ENCODE data around the gene RAC2.
"Not testable (repeated sequence)": the region's sequence is repeated elsewhere in the genome, so short reads cannot be mapped to it uniquely, and the experiment has no call there.

Gene RAC2

DNA sequence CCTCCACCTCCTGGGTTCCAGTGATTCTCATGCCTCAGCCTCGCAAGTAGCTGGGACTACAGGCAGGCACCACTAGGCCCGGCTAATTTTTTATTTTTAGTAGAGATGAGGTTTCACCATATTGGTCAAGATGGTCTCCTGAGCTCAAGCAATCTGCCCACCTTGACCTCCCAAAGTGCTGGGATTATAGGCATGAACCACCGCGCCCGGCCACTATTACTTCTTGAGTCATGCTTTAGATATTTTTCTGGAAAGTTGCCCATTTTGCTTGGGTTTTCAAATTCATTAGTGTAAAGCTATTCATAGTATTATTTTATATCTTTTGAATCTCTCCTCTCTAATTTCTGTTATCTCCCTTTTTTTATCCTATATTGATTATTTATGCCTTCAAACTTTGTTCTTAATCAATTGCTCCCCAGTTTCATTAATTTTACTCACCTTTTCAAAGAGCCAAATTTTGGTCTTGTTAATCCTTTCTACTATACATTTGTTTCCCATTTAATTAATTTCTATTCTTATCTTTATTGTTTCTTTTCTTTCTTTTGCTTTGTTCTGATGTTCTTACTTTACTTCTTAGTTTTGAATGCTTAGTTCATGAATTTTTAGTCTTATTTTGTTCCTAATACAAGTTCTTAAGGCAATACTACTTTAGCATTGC lies 10.3 kb upstream of the RAC2 start:
- no peak for DNase-seq

DNA sequence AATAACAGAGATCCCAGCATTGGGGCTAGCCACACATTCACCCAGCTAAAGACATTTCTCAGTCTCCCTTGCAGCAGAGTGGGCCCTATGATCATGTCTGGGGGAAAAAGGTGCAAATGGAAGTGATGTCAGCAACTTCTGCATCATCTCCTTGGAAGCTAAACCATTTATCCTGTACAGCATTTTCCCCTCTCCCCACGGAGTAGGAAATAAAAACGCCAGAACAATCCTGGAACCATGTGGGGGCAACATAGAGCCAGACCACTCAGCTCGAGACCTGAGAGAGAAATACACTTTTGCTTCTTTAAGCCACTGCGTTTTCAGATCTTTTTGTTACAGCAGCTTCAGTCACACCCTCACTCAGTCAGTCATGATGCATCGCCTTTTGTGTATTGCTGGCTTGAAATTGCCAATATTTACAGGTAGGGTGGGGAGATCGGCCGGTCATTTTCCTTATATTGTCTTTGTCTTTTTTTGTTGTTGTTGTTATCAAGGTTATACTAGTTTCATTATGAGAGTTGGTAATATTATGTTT lies 9.1 kb upstream of the RAC2 start:
- no peak for DNase-seq

DNA sequence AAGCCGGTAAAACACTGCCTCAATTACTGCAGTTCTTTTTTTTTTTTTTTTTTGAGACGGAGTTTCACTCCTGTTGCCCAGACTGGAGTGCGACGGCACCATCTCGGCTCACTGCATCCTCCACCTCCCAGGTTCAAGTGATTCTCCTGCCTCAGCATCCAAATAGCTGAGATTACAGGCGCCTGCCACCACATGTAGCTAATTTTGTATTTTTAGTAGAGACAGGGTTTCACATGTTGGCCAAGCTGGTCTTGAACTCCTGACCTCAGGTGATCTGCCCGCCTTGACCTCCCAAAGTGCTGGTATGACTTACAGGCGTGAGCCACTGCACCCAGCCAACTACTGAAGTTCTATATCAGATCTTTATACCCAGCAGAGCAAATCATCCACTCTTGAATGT lies 7.8 kb upstream of the RAC2 start:
- not testable (repeated sequence) for DNase-seq

DNA sequence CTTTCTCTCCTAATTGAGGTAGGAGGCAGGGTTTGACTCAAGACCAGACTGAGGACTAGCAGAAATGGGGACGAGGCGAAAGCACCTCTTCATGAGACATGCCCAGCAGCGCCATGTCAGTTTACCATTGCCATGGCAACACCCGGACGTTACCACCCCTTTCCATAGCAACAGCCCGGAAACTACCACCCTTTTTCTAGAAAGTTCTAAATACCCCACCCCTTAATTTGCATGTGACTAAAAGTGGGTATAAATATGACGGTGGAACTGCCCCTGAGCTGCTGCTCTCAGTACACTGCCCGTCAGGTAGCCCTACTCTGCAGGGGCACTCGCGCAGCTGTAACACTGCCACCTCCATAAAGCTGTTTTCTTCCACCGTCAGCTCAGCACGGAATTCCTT lies 5.9 kb upstream of the RAC2 start:
- no peak for DNase-seq

DNA sequence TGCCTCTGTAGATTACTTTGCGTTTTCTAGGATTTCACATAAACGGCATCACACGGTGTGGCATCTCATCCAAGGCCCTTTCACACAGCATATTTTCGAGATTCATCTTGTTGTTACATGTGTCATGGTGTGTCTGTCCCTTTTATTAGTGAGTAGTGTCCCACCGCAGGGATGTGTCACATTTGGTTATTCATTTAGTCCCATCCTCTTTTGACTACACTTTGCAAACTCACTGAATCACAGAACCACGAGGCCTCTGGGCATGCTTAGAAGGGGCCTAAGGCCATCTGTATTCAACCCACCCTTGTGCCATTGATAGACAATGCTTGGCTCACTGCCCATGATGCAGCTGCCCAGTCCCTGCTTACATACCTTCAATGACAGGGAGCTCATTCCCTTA lies 4.2 kb upstream of the RAC2 start:
- no peak for DNase-seq

DNA sequence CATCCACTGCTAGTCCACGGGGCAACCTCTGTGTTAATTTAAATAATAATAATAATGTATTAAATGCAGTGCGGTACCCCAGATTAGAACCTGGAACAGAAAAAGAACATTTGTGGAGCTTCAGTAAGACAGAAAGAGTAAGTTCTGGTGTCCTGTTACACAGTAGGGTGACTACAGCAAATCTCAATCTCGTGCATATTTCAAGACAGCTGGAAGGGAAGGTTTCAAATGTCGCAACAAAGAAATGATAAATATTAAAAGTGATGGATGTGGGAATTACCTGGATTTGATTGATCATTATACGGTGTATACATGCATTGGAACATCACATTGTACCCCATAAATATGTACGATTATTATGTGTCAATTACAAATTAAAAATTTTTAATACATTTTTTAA lies 1.7 kb upstream of the RAC2 start:
- DNase-seq, result no peak

DNA sequence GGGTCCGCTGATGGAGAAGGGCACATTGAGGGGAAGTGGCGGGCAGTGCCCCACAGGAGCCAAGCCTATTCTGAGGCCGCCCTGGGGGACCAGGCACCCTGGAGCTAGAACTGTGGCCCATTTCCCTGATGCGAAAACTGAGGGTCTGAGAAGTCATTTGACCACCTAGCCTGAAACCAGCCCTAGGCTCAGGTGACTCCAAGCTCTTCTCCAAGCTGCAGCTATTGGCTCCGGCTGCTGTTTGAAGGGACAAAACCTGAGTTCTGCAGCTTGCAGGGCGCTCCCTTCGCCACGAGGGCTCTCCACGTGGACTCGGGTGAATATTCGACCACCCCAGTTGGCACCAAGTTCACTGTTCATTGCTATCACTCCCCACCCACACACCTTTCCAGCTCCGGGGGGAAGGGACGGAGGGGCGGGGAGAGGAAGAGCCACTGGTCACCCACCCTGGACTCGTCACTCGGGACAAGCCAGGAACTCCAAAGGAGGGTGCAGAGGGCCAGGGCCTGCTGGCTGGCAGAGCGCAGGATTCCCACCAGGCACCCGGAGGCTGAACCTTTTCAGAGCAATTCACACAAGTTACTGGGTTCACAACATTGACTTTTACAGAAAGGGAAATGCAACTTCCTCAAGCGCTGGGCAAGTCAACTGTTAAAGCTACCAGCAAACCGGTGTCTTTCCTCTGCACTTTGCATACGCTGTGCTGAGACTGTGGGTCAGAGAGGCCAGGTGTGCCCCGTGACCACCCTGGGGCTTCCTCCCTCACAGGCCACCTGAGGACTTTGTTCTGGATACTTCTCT lies 1.1 kb upstream of the RAC2 start:
- DNase-seq, result no peak

DNA sequence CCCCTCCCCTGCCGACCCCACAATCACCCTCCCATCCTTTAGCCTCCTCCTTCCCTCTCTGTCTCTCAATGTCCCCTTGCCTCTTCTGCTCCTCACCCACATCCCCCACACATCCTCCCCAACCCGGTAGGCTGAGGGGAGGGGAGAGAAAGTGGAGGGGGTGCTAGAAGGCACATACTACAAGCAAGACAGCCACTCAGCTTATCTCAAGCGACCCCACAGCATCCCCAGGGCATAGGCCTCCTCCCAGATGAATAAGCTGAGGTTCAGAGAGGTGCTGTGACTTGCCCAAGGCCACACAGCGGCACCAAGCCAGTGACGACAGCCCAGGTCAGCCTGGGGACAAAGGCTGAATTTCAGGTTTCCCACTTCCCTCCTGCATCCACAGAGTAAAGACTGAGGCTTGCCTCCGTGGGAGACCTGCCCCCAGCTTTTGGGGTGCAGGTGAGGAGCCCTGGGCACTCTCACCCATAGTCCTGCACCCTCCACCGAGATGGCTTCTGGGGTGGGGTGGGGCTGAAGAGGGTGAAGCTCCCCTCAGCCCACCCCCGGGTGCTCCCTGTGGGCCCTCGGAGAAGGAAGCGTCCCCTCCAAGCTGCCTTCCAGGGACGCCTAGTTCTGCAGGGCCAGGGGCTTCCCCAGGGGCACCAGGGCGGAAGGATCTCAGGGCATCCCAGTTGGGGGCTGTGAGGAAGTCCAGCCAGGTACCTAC lies 511 bp downstream of the RAC2 start:
- DNase-seq, result no peak

DNA sequence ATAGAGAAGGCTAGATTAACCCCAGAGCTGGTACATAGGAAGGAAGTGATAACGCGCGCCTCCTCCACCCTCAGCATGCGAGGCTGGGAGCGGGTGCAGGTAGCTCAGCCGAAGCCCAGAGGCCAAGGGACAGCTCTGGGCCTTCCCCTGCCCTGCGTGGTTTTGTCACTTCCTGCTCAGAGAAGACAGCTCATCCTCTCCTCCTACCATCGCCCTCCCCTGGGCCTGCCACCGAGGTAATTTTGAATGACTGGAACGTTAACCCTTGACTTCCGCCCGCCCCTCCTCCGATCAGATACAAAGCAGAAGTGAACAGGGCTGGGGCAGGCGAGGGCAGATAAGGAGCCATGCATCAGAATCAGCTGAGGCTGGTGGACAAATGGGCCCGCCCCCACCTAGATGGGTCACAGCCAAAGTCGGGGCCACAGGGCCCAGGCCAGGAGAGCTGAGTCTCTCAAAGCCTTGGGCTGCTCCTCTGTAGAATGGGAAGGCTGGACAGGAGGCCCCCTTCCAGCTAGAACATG lies 1.6 kb downstream of the RAC2 start:
- no peak for DNase-seq

DNA sequence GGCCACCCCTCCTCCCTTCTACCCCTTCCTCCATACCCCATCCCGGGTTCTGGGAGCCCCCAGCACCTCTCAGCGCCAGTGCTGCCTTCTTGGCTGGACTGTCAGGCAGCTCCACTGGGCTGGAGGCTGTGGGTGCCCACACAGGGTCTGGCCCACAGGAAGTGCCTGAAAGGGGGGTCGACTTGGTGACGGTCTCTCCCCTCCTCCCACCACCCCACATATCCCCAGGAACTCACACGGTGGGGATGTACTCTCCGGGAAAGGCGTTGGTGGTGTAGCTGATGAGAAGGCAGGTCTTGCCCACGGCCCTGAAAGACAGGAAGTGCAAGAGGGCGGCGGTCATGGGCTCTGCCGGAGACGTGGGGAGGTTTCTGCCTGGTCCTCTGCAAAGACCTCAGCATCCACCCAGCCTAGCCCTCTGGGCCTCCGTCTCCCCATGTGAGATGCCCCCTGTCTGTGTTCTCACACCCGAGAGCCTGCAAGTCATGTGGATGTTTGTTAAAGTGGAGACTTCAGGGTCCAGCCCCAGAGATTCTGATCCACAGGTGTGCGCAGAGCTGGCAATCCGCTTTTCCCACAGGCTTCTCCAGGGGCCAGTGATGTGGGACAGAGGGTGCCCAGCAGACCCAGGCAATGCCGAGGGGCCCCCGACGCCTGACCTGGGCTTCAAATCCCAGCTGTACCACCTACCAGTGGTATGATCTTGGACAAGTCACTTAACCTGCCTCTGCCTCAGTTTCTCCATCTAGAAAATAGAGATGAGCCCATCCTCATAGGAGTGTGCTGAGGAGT lies 2.5 kb downstream of the RAC2 start:
- no peak for DNase-seq

DNA sequence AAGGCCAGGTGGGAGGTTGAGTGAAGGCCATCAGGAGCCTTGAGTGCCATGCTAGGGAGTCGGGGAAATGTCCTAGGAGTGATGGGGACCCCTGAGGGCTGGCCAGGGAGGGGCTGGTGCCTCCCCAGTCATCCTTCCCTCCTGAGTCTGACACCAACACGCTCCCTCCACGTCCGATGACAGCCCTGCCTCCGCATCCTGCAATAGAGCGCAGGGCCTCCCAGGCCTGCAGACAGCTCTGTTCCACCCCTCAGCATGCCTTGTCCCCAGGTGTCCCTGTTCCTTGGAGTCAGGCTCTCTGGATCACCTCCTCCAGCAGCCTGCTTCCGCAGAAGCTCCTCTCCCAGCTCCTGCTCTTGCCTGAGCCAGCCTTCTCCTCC lies 3.1 kb downstream of the RAC2 start:
- no peak for DNase-seq

DNA sequence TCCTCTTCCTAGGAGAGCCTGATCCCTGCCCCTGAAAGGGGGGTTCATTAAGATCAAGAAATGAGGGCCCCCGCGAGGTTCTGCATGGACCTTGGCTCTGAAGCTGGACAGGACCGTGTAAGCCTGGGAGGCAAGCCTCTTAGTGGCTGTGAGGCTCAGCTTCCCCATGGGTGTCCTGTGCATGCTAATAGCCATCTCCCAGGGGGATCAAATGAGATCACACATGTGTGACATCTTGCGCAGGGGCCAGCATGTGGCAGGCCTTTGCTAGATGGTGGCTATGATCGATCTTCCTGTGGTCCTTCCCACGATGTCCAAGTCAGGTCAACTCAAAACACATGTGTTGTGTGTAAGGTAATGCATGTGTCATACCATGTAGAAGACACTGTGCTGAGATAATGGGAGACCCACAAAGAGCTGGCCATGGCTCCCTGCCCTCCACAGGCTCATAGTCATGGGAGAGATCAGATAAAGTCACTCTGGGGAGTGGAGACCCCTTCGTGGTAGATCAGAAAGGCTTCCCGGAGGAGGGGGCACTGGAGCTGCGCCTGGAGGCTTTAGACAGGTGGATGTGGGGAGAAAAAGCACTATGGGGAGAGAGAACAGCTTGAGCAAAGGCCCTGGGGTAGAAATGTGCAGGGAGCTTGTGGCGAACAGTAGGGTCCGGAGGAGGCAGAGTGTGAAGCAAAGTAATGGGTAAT lies 3.7 kb downstream of the RAC2 start:
- DNase-seq, result no peak

DNA sequence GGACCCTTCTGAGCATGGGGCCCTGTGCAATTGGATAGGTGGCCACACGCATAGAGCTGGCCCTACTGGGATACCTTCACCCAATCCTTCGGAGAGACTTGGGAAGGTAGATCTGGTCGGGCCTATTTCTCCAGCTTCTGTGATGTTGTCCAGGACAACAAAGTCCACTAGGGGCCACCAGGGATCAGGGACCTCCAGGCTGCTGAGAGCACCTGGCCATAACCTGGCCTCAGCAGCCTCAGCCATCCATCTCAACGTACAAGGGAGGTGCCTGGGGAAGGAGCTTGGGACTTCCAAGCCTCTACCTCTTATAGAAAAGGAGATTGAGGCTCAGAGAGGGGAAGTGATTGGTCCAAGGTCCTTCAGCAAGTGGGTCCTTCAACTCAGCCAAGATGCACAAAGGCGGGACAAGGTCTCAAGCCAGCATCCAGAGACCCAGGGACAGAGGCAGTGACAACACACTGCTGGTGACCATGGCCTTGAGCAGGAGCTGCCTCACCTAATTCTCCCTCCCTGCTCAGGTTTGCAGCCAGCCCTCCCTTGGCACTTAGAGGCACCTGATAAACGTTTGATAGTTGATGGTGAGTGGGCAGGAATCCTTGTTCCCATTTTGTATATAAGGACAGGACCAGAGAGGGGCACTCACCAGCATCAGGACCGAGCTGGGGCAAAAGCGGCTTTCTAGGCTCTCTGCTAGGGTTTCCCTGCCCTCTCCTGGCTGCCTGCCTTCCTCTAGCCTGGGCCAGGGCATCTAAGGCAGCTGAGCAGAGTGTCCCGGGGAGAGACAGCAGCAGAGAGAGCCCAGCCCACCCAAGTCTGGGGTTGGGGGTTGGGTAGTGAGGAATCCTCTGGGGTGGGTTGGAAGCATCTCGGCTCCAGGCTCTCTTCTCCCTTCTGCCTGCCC lies 4.5 kb downstream of the RAC2 start:
- DNase-seq, result no peak

DNA sequence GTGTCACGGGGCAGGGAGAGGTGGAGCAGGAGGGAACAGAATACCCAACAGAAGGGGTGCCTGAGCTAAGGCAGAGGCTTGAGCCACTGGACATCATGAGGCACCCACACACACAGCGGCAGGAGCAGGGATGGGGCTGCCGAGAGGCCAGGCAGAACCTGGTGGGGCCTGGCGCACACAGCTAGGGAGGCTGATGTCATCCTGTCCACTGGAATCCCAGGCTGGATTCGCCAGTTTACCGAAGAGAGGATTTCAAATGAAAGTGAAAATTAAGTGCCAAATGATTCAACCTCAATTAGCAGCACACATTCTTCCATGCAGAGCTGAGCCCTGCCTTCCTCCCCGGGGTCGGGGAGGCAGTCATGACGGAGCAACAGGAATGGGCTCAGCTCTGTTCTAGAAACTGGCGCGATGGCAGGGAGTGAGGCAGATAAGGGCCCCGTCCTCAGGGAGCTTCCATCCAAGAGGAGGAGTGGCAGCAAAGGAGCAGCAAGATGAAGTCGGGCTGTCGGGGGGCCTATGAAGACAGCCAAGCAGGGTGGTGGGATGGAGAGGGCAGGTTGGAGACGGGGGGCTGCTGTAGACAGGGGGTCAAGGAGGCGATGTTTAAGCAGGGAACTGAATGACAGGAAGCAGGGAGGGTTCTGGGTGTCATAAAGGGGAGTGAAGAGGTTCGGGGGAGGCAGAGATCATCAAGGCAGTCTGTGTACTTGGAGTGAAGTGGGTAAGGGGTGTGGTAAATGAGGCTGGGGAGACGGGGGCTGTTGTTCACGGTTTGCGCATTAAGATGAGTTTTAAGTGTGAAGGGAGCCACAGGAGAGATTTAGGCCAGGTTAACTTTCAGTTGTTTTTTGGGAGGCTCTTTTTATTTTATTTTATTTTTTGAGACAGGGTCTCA lies 6.4 kb downstream of the RAC2 start:
- DNase-seq, result no peak

DNA sequence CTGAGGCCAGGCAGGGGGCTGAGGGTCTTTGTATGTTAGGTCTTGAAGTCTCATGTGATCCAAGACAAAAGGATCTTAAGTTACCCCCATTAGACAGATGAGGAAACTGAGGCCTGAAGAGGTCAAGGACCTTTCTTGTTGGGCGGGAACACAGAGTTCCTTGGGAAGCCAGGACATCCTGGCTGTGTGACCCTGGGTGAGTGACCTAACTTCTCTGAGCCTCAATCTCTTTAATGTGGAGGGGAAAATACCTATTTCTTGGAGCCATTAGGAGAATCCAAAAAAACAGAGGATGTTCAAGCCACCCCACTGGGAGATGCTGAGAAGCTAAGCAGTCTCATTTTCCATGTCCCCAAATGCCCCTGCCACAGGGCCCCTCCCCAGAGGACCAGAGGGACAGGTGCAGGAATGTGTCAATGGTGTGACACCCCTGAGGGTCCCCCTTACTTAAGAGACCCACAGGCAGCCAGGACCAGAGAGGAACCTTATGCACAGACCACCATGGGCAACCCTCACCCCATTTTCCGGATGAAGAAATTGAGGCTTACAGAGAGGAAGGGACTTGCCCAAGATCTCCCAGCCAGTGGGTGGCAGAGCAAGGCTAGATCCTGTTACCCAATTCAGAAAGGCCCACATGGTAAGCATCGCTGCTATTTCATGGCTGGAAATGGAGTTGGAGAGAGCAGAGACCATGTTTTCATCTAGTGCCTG lies 8.0 kb downstream of the RAC2 start:
- no peak for DNase-seq

DNA sequence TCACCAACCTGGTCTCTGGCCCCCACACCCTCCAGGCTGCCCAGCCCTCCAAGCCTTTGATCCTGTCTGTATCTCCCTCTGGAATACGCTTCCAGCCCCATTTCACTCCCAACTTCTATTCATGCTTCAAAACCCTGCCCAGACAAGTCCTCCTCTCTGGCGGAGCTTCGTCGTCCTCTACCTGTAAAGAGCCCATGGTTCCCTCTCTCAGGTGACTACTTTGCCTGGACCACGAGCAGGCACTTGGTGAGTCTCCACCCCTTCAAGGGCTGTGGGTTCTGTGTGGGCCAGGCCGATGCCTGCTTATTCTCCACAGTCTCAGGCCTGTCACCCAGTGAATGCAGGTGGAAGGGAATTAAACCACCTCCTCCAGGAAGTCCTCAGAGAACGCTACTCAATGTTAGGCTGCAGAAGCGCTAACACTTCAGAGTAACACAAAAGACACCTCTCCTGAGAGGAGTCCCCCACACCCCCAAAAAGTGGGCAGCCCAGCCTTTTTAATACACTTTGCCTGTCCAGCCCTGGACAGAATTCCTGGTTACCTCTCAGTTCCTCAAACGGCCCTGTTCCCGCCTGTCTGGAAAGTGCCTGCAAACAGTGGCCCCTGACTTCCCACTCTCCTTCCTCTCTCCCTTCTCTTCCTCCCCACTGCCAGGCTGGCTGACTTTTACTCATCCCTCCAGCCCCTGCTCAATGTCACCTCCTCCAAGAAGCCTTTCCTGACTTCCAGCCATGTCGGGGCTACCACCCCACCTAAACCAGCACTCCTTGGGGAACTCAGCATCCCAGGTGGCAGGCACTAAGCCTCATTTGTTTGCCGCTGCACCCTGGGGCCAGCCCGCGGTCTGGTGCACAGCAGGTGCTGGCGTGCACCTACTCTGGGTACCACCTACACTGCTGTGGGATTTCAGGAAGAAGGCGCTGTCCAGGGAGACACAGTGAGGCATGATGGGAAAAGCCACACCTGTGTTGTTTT lies 9.0 kb downstream of the RAC2 start:
- no peak for DNase-seq

DNA sequence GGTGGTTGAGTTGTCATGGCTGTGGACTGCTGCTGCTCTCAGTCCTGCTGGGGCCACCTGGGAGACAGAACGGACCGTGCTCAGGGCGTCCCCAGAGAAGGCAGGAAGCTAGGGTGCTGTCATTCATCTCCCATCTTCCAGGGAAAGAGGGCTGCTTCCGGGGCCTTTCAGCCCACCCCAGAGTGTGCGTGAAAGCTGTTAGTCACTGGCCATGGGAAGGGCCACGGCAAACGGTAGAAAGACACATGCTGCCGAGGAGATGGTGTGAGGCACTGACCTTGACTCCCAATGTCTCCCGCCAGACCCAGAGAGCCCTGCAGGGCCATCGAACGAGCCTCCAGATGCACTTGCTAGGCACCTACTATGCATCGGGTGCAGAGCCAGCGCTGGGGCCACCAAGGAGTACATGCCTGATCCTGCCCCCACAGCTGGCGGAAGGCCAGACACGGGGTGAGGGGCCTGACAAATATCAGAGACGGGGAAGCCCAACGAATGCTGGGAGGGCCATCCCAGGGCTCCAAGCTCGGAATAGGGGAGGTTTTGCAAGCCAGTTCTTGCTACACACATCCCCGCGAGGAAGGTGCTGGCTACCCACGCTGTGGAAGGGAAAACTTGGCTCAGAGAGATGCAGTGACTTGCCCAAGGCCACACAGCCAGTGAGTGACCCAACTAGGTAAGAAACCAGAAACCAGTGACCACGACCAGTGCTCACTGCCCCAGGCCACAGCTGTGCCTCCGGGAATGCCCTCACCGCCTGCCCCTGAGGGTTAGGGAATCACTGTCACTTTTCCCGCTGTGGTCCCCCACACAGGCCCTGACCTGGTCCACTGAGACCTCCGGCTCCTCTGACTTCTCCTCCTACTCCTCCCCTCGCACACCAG lies 10.1 kb downstream of the RAC2 start:
- no peak for DNase-seq

Data from left hindlimb (tissue), 1 donor.